Nephron progenitor cell (in vitro differentiated cells): ENCODE results near the gene ANKS4B.

Experiments used
- DNase-seq: peaks from one replicate; pipeline ENCODE4 v3.0.0; 2021
- H3K27ac Mint-ChIP-seq: 2 replicates; pipeline ENCODE4 v1.8.0; 2021; ENCODE audit warnings: mild to moderate bottlenecking, moderate library complexity, mixed read lengths
- H3K27me3 Mint-ChIP-seq: 2 replicates; pipeline ENCODE4 v1.8.0; 2021; ENCODE audit warnings: mild to moderate bottlenecking, low read depth, mixed read lengths; ENCODE audit not compliant: poor library complexity
- H3K36me3 Mint-ChIP-seq: 2 replicates; pipeline ENCODE4 v1.8.0; 2021; ENCODE audit warnings: low read depth, mixed read lengths
- H3K4me1 Mint-ChIP-seq: 2 replicates; pipeline ENCODE4 v1.8.0; 2021; ENCODE audit warnings: mixed read lengths
- H3K4me3 Mint-ChIP-seq: 2 replicates; pipeline ENCODE4 v1.8.0; 2021; ENCODE audit warnings: mild to moderate bottlenecking, moderate library complexity, mixed read lengths
- H3K9me3 Mint-ChIP-seq: 2 replicates; pipeline ENCODE4 v1.8.0; 2021; ENCODE audit warnings: mild to moderate bottlenecking, moderate library complexity, mixed read lengths
- CTCF ChIP-seq: fragments of 200-600 bp; sonication (generic); IDR thresholded peaks from 2 replicates; pipeline ENCODE4 v1.5.0; 2021; ENCODE audit warnings: antibody characterized with exemption

ANKS4B gene

GRCh38 chr16:21233521-21234150 lies at the start of gene ANKS4B:
TSS of gene ANKS4B (plus strand) at chr16:21233699. CDS start at chr16:21233738, 39 bp downstream.
- H3K36me3 Mint-ChIP-seq, result no peaks in the 10 kb centered on the region
- TF ChIP-seq CTCF, result no peak
- no peak within 1 kb of the TSS for H3K4me3 Mint-ChIP-seq
- H3K4me1 Mint-ChIP-seq, result peaks cover 2% of the 10 kb centered on the region
- no peak within 1 kb of the TSS for H3K27ac Mint-ChIP-seq
- H3K27me3 Mint-ChIP-seq, result peaks cover 15% of the 10 kb centered on the region
- peaks cover 7% of the 10 kb centered on the region for H3K9me3 Mint-ChIP-seq
- DNase-seq, result no peak

- peaks cover 11% of the 10 kb centered on the region for H3K27me3 Mint-ChIP-seq
- no peak overlapping the region for H3K4me3 Mint-ChIP-seq
- TF ChIP-seq CTCF, result no peak
- peaks cover 35% of the 10 kb centered on the region for H3K9me3 Mint-ChIP-seq
- H3K27ac Mint-ChIP-seq, result no peak overlapping the region
- no peak for DNase-seq
- H3K4me1 Mint-ChIP-seq, result no peaks in the 10 kb centered on the region
- peaks cover 48% of the 10 kb centered on the region for H3K36me3 Mint-ChIP-seq
Measured at GRCh38 chr16:21183995-21184394, 49.5 kb upstream of the ANKS4B start.

GRCh38 chr16:21184834-21185233 lies 48.7 kb upstream of the ANKS4B start:
- Mint-ChIP-seq H3K36me3 (peaks cover 39% of the 10 kb centered on the region), H3K4me3 (no peak overlapping the region), H3K27ac (peak overlapping the region; percentile 10), H3K4me1 (no peaks in the 10 kb centered on the region), H3K27me3 (peaks cover 14% of the 10 kb centered on the region), H3K9me3 (peaks cover 34% of the 10 kb centered on the region)
- no peak for DNase-seq
- TF ChIP-seq CTCF, result no peak

GRCh38 chr16:21185659-21186325 lies 47.7 kb upstream of the ANKS4B start:
- H3K27ac Mint-ChIP-seq, result peak overlapping the region; percentile 25
- peaks cover 14% of the 10 kb centered on the region for H3K27me3 Mint-ChIP-seq

GRCh38 chr16:21186326-21186691 lies 47.2 kb upstream of the ANKS4B start:
- peaks cover 25% of the 10 kb centered on the region for H3K36me3 Mint-ChIP-seq
- H3K4me3 Mint-ChIP-seq, result no peak overlapping the region
- peaks cover 16% of the 10 kb centered on the region for H3K27me3 Mint-ChIP-seq
- no peak overlapping the region for H3K27ac Mint-ChIP-seq
- H3K4me1 Mint-ChIP-seq, result no peaks in the 10 kb centered on the region
- H3K9me3 Mint-ChIP-seq, result peaks cover 31% of the 10 kb centered on the region
- no peak for DNase-seq
- no peak for TF ChIP-seq CTCF

More at GRCh38 chr16:21185659-21186325, 47.7 kb upstream of the ANKS4B start:
- Mint-ChIP-seq H3K4me3 (no peak overlapping the region), H3K9me3 (peaks cover 36% of the 10 kb centered on the region), H3K36me3 (peaks cover 30% of the 10 kb centered on the region), H3K4me1 (no peaks in the 10 kb centered on the region)
- no peak for DNase-seq
- no peak for TF ChIP-seq CTCF

- Mint-ChIP-seq H3K36me3 (no peaks in the 10 kb centered on the region), H3K4me1 (no peaks in the 10 kb centered on the region), H3K4me3 (no peak overlapping the region), H3K27ac (no peak overlapping the region), H3K9me3 (peaks cover 13% of the 10 kb centered on the region), H3K27me3 (peaks cover 16% of the 10 kb centered on the region)
- DNase-seq, result no peak
- no peak for TF ChIP-seq CTCF
Measured at GRCh38 chr16:21189311-21189710, 44.2 kb upstream of the ANKS4B start.
